Measurements from ENCODE around the gene ZNF787.
A peak's percentile ranks its signal among the peaks of the same experiment; 100 is the strongest.

The ZNF787 gene

GRCh38 chr19:56084835-56085536, 36.1 kb downstream of the ZNF787 start:
- DNase-seq: no peak

- DNase-seq: no peak
Measured at GRCh38 chr19:56083668-56084067, 37.4 kb downstream of the ZNF787 start.

GRCh38 chr19:56080669-56081401, 40.3 kb downstream of the ZNF787 start:
- DNase-seq: peak; percentile 73

GRCh38 chr19:56079609-56080008, 41.5 kb downstream of the ZNF787 start:
- no peak for DNase-seq

- peak; percentile 77 for DNase-seq
Measured at GRCh38 chr19:56076498-56076897, 44.6 kb downstream of the ZNF787 start.

GRCh38 chr19:56071151-56071550, 49.9 kb downstream of the ZNF787 start:
- DNase-seq: peak; percentile 24

- DNase-seq: no peak
Measured at GRCh38 chr19:56069642-56070041, 51.5 kb downstream of the ZNF787 start.

GRCh38 chr19:56066152-56067023, 54.7 kb downstream of the ZNF787 start:
- peak; percentile 72 for DNase-seq

- DNase-seq: no peak
Measured at GRCh38 chr19:56053596-56053995, 67.5 kb downstream of the ZNF787 start.
